Esophagus squamous epithelium (tissue), 4 donors: Measurements from ENCODE around the gene CLDN17.

ENCODE experiments used
- POLR2A ChIP-seq, 4 donors: fragments of 450-650 bp; IDR thresholded peaks; one replicate each; pipeline ENCODE4 v1.6.1; 2017; ENCODE audit warnings: antibody characterized with exemption in 4 of 4, mild to moderate bottlenecking in 4 of 4, moderate library complexity in 3 of 4
- TF ChIP-seq, protein P1 (sequence below), 6 experiments: fragments of 450-650 bp in 4 of 6; fragments of 200-600 bp in 2 of 6; sonication (generic) in 2 of 6; IDR thresholded peaks; one replicate each; pipeline ENCODE4 v1.5.1; 2016 to 2019; ENCODE audit warnings: antibody characterized with exemption in 6 of 6, mild to moderate bottlenecking in 4 of 6, moderate library complexity in 4 of 6

DNA sequence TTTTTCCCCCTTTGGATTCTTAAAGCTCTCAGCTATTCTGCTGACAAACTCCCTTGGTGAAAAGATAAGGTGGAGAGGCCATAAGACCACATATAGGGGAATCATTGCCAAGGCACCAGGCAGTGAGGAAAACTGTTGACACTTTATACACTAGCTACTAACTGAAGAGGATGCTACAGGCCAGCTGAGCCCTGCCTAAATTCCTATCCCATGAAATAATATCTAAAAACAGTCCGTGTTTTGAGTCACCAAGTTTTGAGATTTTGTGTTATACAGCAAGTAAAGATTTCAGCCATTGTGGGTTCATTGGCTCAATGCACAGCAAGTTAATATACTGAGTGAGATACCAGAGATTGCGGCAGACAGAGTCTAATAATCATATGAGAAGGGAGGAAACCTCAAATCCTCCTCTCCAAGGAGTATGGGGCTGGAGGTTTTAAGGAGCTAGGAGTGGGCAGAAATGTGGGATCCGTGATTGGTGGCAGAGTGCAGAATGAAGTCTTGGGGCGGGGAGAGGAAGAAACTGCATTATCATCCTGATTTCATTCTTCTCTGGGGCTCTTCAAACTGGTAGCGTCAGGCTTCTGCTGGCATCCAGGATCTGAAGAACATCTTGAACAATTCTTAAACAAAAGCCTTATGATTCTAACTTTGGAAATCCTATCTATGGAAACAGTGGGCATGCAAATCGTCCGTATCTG is 40.1 kb upstream of the CLDN17 start:
- TF ChIP-seq, protein P1, sequence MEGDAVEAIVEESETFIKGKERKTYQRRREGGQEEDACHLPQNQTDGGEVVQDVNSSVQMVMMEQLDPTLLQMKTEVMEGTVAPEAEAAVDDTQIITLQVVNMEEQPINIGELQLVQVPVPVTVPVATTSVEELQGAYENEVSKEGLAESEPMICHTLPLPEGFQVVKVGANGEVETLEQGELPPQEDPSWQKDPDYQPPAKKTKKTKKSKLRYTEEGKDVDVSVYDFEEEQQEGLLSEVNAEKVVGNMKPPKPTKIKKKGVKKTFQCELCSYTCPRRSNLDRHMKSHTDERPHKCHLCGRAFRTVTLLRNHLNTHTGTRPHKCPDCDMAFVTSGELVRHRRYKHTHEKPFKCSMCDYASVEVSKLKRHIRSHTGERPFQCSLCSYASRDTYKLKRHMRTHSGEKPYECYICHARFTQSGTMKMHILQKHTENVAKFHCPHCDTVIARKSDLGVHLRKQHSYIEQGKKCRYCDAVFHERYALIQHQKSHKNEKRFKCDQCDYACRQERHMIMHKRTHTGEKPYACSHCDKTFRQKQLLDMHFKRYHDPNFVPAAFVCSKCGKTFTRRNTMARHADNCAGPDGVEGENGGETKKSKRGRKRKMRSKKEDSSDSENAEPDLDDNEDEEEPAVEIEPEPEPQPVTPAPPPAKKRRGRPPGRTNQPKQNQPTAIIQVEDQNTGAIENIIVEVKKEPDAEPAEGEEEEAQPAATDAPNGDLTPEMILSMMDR (IDR thresholded peaks at IDR 0.05), result no peak
- TF ChIP-seq POLR2A (IDR thresholded peaks at IDR 0.05), result no peak
